Stimulated activated naive CD8-positive, alpha-beta T cell treated with anti-CD3 and anti-CD28 coated beads, Interleukin-15, amount 100 ng/mL, for 72 hours (primary cell): ENCODE measurements around the gene TENM4.
"Not testable (repeated sequence)": the region's sequence is repeated elsewhere in the genome, so short reads cannot be mapped to it uniquely, and the experiment has no call there.

Experiments used
- ATAC-seq: fragments of 150-1000 bp; cut with Tn5 transposase; 2 replicates; pipeline ENCODE4 v1.10.0; 2021; ENCODE audit warnings: mild to moderate bottlenecking, moderate library complexity
- DNase-seq, 2 donors: peaks; one replicate each; pipeline ENCODE4 v3.0.0; 2021 to 2022
- H3K27ac Mint-ChIP-seq, 2 donors: one replicate each; pipeline ENCODE4 v1.8.0; 2022; ENCODE audit warnings: mild to moderate bottlenecking in 2 of 2, mixed read lengths in 2 of 2, moderate library complexity in 2 of 2
- H3K27me3 Mint-ChIP-seq: one replicate; pipeline ENCODE4 v1.8.0; 2022; ENCODE audit warnings: mixed read lengths
- H3K4me1 Mint-ChIP-seq: one replicate; pipeline ENCODE4 v1.8.0; 2022; ENCODE audit warnings: mild to moderate bottlenecking, mixed read lengths
- H3K4me3 Mint-ChIP-seq, 2 donors: one replicate each; pipeline ENCODE4 v1.8.0; 2022; ENCODE audit warnings: mild to moderate bottlenecking in 2 of 2, mixed read lengths in 2 of 2, moderate library complexity in 1 of 2
- H3K9me3 Mint-ChIP-seq, 2 donors: one replicate each; pipeline ENCODE4 v1.8.0; 2022; ENCODE audit warnings: mixed read lengths in 2 of 2

The TENM4 gene

GRCh38 chr11:79007771-79008402 is 432.9 kb downstream of the TENM4 start:
- peaks cover 7% of the 10 kb centered on the region for H3K27me3 Mint-ChIP-seq
- no peak overlapping the region for H3K4me3 Mint-ChIP-seq
- no peak for ATAC-seq
- no peak overlapping the region for H3K27ac Mint-ChIP-seq
- DNase-seq: no peak
- H3K4me1 Mint-ChIP-seq: no peaks in the 10 kb centered on the region
- peaks cover 9 to 31% of the 10 kb centered on the region in 2 donors for H3K9me3 Mint-ChIP-seq

GRCh38 chr11:79006854-79007253 is 434.0 kb downstream of the TENM4 start:
- H3K27me3 Mint-ChIP-seq: peaks cover 10% of the 10 kb centered on the region
- DNase-seq (no peak), ATAC-seq (no peak)
- no peak overlapping the region for H3K4me3 Mint-ChIP-seq
- peaks cover 19 to 41% of the 10 kb centered on the region in 2 donors for H3K9me3 Mint-ChIP-seq
- H3K4me1 Mint-ChIP-seq: no peaks in the 10 kb centered on the region
- H3K27ac Mint-ChIP-seq: no peak overlapping the region

- ATAC-seq (no peak), DNase-seq (no peak)
- no peak overlapping the region for H3K27ac Mint-ChIP-seq
- H3K4me3 Mint-ChIP-seq: no peak overlapping the region
- peaks cover 8 to 21% of the 10 kb centered on the region in 2 donors for H3K9me3 Mint-ChIP-seq
- peaks cover 22% of the 10 kb centered on the region for H3K27me3 Mint-ChIP-seq
- no peaks in the 10 kb centered on the region for H3K4me1 Mint-ChIP-seq
These were observed 444.8 kb downstream of the TENM4 start for GRCh38 chr11:78996007-78996406.

GRCh38 chr11:78995171-78995570 is 445.7 kb downstream of the TENM4 start:
- no peak for DNase-seq
- Mint-ChIP-seq H3K4me3 (no peak overlapping the region), H3K27me3 (peaks cover 22% of the 10 kb centered on the region)

GRCh38 chr11:78993802-78994430 is 446.9 kb downstream of the TENM4 start:
- DNase-seq: no peak
- Mint-ChIP-seq H3K4me1 (no peaks in the 10 kb centered on the region), H3K9me3 (peaks cover 0 to 8% of the 10 kb centered on the region in 2 donors), H3K4me3 (no peak overlapping the region), H3K27me3 (peaks cover 22% of the 10 kb centered on the region), H3K27ac (no peak overlapping the region)
- ATAC-seq: no peak

More at GRCh38 chr11:78995171-78995570, 445.7 kb downstream of the TENM4 start:
- ATAC-seq: no peak
- Mint-ChIP-seq H3K27ac (no peak overlapping the region), H3K4me1 (no peaks in the 10 kb centered on the region), H3K9me3 (peaks cover 8 to 20% of the 10 kb centered on the region in 2 donors)

GRCh38 chr11:78991681-78992080 is 449.1 kb downstream of the TENM4 start:
- H3K9me3 Mint-ChIP-seq: no peaks in the 10 kb centered on the region
- no peak for DNase-seq
- H3K27ac Mint-ChIP-seq: no peak overlapping the region
- no peak overlapping the region for H3K4me3 Mint-ChIP-seq
- ATAC-seq: no peak
- peaks cover 22% of the 10 kb centered on the region for H3K27me3 Mint-ChIP-seq
- no peaks in the 10 kb centered on the region for H3K4me1 Mint-ChIP-seq

- DNase-seq (no peak), ATAC-seq (no peak)
- Mint-ChIP-seq H3K27ac (no peak overlapping the region), H3K4me3 (no peak overlapping the region), H3K4me1 (no peaks in the 10 kb centered on the region), H3K27me3 (peaks cover 21% of the 10 kb centered on the region), H3K9me3 (no peaks in the 10 kb centered on the region)
These were observed 450.6 kb downstream of the TENM4 start for GRCh38 chr11:78990261-78990660.

GRCh38 chr11:78987748-78988147 is 453.1 kb downstream of the TENM4 start:
- no peaks in the 10 kb centered on the region for H3K4me1 Mint-ChIP-seq
- DNase-seq (no peak), ATAC-seq (no peak)
- H3K27me3 Mint-ChIP-seq: peaks cover 3% of the 10 kb centered on the region
- H3K9me3 Mint-ChIP-seq: no peaks in the 10 kb centered on the region
- no peak overlapping the region for H3K27ac Mint-ChIP-seq
- no peak overlapping the region for H3K4me3 Mint-ChIP-seq

GRCh38 chr11:78986305-78986704 is 454.5 kb downstream of the TENM4 start:
- Mint-ChIP-seq H3K27ac (no peak overlapping the region), H3K4me1 (no peaks in the 10 kb centered on the region), H3K4me3 (no peak overlapping the region), H3K27me3 (peaks cover 8% of the 10 kb centered on the region), H3K9me3 (no peaks in the 10 kb centered on the region)
- ATAC-seq (no peak), DNase-seq (no peak)

GRCh38 chr11:78985663-78986062 is 455.2 kb downstream of the TENM4 start:
- Mint-ChIP-seq H3K27me3 (peaks cover 8% of the 10 kb centered on the region), H3K4me3 (no peak overlapping the region), H3K4me1 (no peaks in the 10 kb centered on the region), H3K27ac (no peak overlapping the region), H3K9me3 (no peaks in the 10 kb centered on the region)
- DNase-seq: no peak
- no peak for ATAC-seq

GRCh38 chr11:78982473-78982872 is 458.4 kb downstream of the TENM4 start:
- no peak overlapping the region for H3K27ac Mint-ChIP-seq
- ATAC-seq: no peak
- H3K4me1 Mint-ChIP-seq: no peaks in the 10 kb centered on the region
- H3K27me3 Mint-ChIP-seq: peaks cover 11% of the 10 kb centered on the region
- no peak for DNase-seq
- H3K9me3 Mint-ChIP-seq: peaks cover 5% of the 10 kb centered on the region in 2 donors
- no peak overlapping the region for H3K4me3 Mint-ChIP-seq

GRCh38 chr11:78981153-78981552 is 459.7 kb downstream of the TENM4 start:
- H3K9me3 Mint-ChIP-seq: peaks cover 7 to 10% of the 10 kb centered on the region in 2 donors

GRCh38 chr11:78978831-78979230 is 462.0 kb downstream of the TENM4 start:
- no peak overlapping the region for H3K27ac Mint-ChIP-seq
- no peak for DNase-seq
- H3K27me3 Mint-ChIP-seq: peaks cover 19% of the 10 kb centered on the region
- H3K4me3 Mint-ChIP-seq: no peak overlapping the region
- peaks cover 7 to 10% of the 10 kb centered on the region in 2 donors for H3K9me3 Mint-ChIP-seq
- no peak for ATAC-seq
- H3K4me1 Mint-ChIP-seq: no peaks in the 10 kb centered on the region

More at GRCh38 chr11:78981153-78981552, 459.7 kb downstream of the TENM4 start:
- H3K27me3 Mint-ChIP-seq: peaks cover 19% of the 10 kb centered on the region
- ATAC-seq (no peak), DNase-seq (no peak)
- H3K4me1 Mint-ChIP-seq: no peaks in the 10 kb centered on the region
- H3K27ac Mint-ChIP-seq: no peak overlapping the region
- H3K4me3 Mint-ChIP-seq: no peak overlapping the region

- not testable (repeated sequence) for H3K4me3 Mint-ChIP-seq, H3K4me1 Mint-ChIP-seq, H3K27ac Mint-ChIP-seq, H3K9me3 Mint-ChIP-seq, DNase-seq, ATAC-seq
- H3K27me3 Mint-ChIP-seq: peaks cover 17% of the 10 kb centered on the region
These were observed 463.0 kb downstream of the TENM4 start for GRCh38 chr11:78977848-78978247.

GRCh38 chr11:78977009-78977408 is 463.8 kb downstream of the TENM4 start:
- Mint-ChIP-seq H3K4me1 (no peaks in the 10 kb centered on the region), H3K27me3 (peaks cover 11% of the 10 kb centered on the region), H3K9me3 (peaks cover 7 to 10% of the 10 kb centered on the region in 2 donors), H3K4me3 (no peak overlapping the region), H3K27ac (no peak overlapping the region)
- no peak for DNase-seq
- no peak for ATAC-seq

- peaks cover 11% of the 10 kb centered on the region for H3K27me3 Mint-ChIP-seq
- DNase-seq: no peak
- ATAC-seq: no peak
- no peaks in the 10 kb centered on the region for H3K4me1 Mint-ChIP-seq
- peaks cover 7 to 10% of the 10 kb centered on the region in 2 donors for H3K9me3 Mint-ChIP-seq
- no peak overlapping the region for H3K27ac Mint-ChIP-seq
- H3K4me3 Mint-ChIP-seq: no peak overlapping the region
These were observed 465.7 kb downstream of the TENM4 start for GRCh38 chr11:78975081-78975480.
